GM18907 (cell line): ENCODE data around the gene MLPH.

Source experiments
- ATAC-seq: cut with Tn5 transposase; IDR thresholded peaks from one replicate; pipeline ENCODE4 v1.9.1; 2021; ENCODE audit warnings: mild to moderate bottlenecking, moderate library complexity; ENCODE audit not compliant: unreplicated experiment

Gene MLPH, protein sequence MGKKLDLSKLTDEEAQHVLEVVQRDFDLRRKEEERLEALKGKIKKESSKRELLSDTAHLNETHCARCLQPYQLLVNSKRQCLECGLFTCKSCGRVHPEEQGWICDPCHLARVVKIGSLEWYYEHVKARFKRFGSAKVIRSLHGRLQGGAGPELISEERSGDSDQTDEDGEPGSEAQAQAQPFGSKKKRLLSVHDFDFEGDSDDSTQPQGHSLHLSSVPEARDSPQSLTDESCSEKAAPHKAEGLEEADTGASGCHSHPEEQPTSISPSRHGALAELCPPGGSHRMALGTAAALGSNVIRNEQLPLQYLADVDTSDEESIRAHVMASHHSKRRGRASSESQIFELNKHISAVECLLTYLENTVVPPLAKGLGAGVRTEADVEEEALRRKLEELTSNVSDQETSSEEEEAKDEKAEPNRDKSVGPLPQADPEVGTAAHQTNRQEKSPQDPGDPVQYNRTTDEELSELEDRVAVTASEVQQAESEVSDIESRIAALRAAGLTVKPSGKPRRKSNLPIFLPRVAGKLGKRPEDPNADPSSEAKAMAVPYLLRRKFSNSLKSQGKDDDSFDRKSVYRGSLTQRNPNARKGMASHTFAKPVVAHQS

GRCh38 chr2:237486819-237487448 is at the start of gene MLPH:
MLPH (plus strand) TSS chr2:237487251; CDS start chr2:237493427, 6,176 bp downstream.
- ATAC-seq = no peak

GRCh38 chr2:237437566-237437965 is 49.5 kb upstream of the MLPH start:
- ATAC-seq = no peak

- no peak for ATAC-seq
These were observed 48.7 kb upstream of the MLPH start for GRCh38 chr2:237438080-237438940.

DNA sequence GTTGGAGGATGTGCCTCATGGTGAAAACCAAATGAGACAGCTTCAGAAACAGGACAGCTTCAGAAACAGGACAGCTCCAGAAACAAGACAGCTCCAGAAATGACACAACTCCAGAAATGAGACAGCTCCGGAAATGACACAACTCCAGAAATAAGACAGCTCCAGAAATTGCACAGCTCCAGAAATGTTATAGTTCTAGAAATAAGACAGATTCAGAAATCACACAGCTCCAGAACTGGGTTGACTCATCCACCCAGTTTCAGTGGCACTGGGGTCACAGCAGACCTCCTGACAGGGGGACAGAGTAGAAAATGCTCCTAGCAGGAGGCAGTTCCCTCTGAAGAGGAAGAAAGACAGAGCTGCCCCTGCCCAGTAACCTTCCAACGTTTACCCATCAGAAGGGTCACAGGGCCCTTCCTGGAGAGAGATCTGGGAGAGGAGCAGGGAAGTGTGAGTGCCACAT is 46.2 kb upstream of the MLPH start:
- ATAC-seq = no peak

DNA sequence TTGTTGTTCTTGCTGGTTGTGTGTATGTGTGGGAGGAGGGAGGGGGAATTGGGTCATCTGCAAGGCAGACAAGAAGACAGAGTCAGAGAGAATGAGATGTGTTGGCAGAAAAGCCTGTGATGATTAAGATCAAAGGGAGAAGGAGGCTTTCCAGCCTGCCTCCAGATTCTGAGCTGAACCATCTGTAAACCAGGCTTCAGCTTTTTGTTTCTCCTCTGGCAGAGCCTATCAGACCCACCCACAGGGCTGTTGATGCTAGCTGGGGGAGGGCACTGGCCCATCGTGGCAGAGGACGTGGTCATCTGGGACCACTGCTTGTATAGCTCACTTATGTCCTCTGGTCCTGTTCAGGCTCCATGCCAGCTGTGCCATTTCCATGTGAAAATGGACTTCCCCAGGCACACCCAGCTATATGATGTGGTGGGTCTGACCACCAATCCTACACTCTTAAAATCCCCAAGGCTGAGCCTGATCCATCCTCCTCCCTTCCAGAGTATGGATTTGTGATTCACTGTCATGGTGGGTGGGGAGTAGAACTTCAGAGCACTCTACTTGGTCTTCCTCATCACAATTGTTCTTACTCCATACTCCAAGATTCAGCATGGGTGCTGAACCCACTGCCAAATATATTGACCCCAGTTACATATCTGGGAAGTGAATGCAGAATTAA is 45.3 kb upstream of the MLPH start:
- ATAC-seq = no peak

DNA sequence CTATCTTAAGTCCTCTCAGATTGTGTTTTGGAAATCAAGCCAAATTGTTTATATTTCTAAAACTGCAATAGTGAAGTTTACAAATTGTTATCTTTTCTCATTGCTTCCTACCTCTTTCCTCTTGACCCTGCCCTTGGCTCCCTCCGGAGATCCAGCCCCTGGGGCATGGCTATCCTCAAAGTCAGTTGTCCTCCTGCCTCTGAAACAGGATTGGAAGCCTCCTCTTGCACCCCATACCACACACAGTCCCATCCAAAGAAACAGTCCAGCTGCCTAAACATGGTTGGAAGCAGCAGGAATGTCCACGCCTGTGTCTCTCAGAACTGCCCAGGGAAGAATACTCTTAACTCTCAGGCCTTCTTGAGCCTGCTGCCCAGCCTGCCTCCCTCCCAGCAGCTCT is 43.0 kb upstream of the MLPH start:
- no peak for ATAC-seq

GRCh38 chr2:237445611-237446337 is 41.3 kb upstream of the MLPH start:
- ATAC-seq = no peak

DNA sequence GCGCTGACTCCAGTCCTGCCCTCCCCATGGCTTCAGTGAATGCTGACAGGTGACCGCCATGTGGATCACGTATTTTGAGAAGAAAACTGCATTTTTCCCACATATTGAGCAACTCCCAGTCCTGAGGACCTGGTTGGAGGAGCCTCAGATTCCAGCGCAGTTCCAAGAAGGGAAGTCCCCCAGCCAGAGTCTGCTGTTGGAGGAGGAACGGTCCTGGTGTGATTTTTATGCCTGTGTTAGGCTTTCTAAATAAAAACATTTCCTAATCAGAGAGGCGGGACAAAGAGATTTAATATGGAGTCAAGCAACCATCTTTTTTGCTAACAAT is 40.7 kb upstream of the MLPH start:
- no peak for ATAC-seq

DNA sequence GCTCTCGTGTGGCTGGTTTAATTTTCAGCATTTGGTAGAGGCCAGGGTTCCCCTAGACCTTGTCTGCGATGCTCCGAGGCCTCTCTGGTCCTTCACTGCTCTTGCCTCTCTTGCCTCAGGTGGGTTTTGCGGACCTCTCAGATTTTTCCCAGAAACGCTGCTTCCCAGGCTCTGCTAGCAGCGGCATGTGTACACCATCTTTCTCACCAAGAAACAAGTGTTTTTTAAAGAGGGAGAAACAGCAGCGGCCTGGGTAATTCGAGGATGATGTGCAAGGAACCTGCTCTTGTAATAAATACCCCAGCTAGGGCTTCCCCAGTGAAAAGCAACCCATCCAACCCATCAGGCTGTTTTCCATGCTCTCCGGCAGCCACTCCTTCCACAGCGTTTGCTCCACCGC is 39.6 kb upstream of the MLPH start:
- ATAC-seq = no peak

DNA sequence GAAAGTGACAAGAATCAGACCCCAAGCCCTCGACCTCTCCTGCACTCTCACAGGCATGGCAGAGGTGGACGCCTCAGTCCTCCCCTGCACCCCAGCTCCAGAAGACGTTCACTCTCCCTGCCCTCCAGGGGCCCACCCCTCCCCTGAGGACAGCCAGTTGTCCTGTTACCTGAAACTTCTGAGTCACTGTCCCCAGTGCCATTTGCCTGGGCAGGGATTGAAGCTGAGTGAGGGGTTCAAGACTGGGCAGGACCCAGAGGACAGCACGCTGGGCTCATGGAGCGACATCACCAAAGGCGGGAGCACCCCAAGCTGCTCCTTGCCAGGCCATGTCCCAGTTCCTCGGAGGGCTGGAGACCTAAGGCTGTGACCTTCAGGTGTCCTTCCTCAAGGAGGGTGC is 38.9 kb upstream of the MLPH start:
- no peak for ATAC-seq

- ATAC-seq = no peak
These were observed 38.4 kb upstream of the MLPH start for GRCh38 chr2:237448626-237449025.

DNA sequence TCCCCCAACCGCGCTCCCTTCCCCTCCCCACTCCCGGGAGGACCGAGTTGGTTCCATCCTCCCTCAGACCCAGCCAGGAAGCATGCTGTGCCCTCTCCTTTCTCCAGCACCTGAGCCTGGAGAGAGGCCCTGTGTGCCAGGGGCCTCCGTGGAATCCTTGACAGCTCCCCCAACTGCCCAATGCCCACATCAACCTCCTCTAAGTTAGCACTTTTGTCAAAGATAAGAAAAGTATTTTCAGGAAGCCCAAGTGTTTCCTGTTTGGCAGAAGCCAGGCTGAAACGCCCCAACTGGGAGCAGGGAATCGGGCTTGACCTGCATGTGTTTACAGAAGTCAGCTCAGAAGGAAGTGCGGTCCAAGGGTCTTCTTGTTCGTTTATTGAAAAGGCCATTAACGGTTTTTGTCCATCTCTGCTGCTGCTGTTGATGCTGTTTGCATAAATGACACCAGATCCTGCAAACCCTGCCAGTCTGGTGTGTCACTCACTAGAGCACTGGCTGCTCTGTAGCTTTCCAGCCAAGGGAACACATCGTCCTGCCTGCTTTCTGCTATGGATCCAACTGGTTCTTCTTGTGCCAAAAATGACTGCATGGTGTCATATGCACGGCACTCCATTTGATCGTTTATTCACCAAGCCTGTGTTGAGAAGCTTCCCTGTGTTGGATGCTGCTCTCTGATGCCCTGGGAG is 37.7 kb upstream of the MLPH start:
- ATAC-seq = no peak

DNA sequence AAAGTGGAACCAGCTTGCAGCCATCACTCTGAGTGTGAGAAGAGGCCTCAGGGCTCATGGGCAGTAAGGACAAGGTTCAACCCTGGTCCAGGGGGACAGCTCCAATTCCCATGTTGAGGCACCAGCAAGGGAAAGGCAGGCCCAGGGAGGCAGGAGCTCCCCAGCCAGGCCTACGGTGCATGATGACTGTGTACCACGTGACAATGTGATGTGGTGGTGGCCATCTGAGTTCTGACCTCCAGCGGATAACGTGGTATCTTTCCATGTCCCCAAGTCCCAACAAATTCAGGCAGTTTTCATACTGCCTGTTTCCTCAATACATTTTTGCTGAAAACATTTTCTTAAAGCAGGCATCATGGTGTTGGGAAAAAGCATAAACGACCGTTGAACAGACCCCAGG is 36.9 kb upstream of the MLPH start:
- no peak for ATAC-seq

GRCh38 chr2:237450583-237450982 is 36.5 kb upstream of the MLPH start:
- no peak for ATAC-seq

DNA sequence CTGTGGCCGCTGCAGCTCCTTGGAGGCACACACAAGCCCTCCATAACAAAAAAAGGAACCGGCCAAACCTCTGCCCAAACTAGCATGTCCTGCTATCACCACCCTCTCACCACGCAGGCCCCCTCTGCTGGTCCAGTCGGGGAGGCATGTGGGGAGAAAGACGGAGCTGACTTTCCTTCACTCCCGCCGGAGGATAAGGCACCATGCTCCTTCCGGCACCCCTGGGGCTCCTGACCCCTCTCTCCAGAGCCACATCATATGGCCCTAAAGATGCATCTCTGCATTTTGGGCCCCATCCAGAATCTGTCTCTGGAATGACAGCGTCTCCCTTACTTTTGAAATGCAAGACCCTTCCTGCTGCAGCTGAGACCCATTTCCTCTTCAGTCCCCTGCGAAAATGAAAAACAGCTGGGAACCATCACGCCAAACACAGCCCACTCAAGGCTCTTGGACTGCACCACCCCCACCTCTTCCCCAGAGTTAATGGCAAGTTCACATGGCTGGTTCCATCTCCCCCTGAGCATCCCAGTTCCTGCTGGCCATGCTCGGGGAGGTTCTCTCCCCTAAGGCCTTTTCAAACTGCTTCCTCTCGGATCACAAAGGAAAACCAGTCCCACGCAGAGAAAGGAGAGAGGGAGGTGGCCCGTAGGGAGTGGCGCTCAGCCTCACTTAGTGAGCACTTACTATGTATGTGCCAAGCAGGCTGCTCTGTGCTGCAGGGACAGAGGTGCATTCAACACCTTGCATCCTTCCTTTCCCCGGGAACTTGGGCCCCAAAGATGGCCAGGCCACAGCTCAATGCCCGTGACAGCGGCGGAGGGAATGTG is 35.2 kb upstream of the MLPH start:
- no peak for ATAC-seq

DNA sequence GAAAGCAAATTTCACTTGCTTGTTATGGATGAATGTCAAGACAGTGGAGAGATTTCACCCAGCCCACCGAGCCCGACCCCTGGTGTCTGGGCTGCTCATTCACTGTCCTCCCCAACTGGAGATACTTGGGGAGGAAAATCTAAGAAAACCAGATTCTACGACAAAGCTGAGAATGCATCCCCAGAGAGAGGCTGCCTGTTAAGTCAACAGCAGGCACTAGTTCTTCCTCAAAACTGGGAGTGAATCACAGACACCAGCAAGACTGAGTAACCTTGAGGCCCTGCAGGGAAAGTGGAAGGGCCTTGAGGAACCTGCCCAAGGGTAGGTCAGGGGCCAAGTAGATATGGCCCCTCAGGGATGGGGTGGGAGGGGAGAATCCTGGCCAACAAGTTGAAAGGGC is 34.2 kb upstream of the MLPH start:
- ATAC-seq = no peak

DNA sequence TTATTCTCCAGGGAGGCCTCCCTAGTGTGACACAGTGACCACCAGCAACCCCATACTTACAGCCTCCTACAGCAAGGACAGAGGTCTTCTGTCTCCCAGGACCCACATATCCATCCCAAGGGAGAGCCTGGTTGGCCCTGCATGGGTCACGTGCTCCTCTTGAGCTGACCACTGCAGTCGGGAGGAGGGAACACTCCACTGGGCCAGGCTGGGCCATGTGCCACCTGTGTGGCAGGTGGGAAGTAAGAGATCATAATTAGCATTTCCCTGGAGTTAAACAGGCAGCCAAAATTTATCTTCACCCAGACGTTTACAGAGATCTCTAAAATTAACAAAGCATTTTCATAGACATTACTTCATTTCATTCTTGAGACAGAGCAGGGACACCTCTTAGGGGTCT is 33.4 kb upstream of the MLPH start:
- ATAC-seq = no peak

DNA sequence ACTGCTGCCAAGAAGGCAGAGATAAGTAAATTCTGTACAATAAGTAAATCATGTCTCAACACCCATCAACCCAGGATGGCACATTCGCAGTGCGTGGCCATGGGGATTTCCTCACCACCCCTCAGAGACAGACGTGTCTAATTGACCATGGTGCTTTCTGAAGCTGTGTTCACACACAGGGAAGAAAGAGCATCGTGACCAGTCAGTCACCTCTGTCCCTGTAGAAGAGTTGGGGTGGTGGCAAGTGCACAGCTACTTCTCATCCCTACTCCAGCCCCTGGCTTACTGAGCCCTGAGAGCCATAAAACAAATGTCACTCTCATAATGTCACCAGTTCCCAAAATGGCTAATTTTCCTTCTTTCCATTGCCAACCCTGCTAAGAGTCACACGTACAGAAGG is 31.3 kb upstream of the MLPH start:
- ATAC-seq = no peak
